Body of pancreas (tissue), 4 donors: Measurements from ENCODE around the gene UCKL1. TPM values are rescaled to one million over a fixed set of nuclear protein-coding genes. Genes with fewer than 3 reads are reported as not detected.
A peak's percentile ranks its signal among the peaks of the same experiment; 100 is the strongest.

Source experiments
- ATAC-seq: fragments of 150-250 bp; one replicate; pipeline ENCODE4 v1.9.1; 2016
- DNase-seq, 4 donors: peaks; one replicate each; pipeline ENCODE4 v3.0.0-alpha.2; 2019
- H3K27ac ChIP-seq, 4 donors: fragments of 200-600 bp; sonication (generic); 1 replicate in 3 of 4; 2 replicates in 1 of 4; pipeline versions ENCODE4 v1.5.1 to v1.6.1; 2016 to 2019; ENCODE audit warnings: mild to moderate bottlenecking in 1 of 4, mixed read lengths in 1 of 4, moderate library complexity in 1 of 4
- H3K27me3 ChIP-seq, 2 donors: fragments of 200-600 bp; sonication (generic); one replicate each; pipeline ENCODE4 v1.6.0; 2016; ENCODE audit warnings: mild to moderate bottlenecking in 1 of 2
- H3K36me3 ChIP-seq, 2 donors: fragments of 200-600 bp; sonication (generic); replicated peaks in 1 of 2; 2 replicates each; pipeline ENCODE4 v1.5.1; 2016; ENCODE audit warnings: low read depth in 2 of 2; ENCODE audit not compliant: insufficient read depth in 1 of 2
- H3K4me1 ChIP-seq: fragments of 200-600 bp; sonication (generic); one replicate; pipeline ENCODE4 v1.6.0; 2016
- H3K4me3 ChIP-seq, 2 donors: fragments of 200-600 bp; sonication (generic); 1 replicate in 1 of 2; 2 replicates in 1 of 2; pipeline ENCODE4 v1.5.1; 2016 to 2019
- H3K9me3 ChIP-seq, 3 donors: fragments of 200-600 bp; sonication (generic); 1 replicate in 2 of 3; 2 replicates in 1 of 3; pipeline ENCODE4 v1.5.1; 2016
- POLR2A ChIP-seq, 3 donors: fragments of 450-650 bp; IDR thresholded peaks; one replicate each; pipeline ENCODE4 v1.6.1; 2016; ENCODE audit warnings: antibody characterized with exemption in 3 of 3, mild to moderate bottlenecking in 2 of 3
- WGBS, 2 donors: methylation state at CpG; one replicate each; pipeline ENCODE4 v1.1.5; 2017; 5-methylcytosine and 5-hydroxymethylcytosine counted together
- intact Hi-C: fragments of 100-400 bp; cut with DNase I; formaldehyde crosslinking; loops from one replicate; pipeline ENCODE4 v1.15.1; 2023
- total RNA-seq, 2 donors: library from RNA; depleted of rRNA; stranded (reverse); fragments of >200 nt; gene quantifications; one replicate each; pipeline ENCODE4 v1.1.0, GENCODE V29; 2016
- TF ChIP-seq, protein P1 (sequence below), 7 experiments: fragments of 450-650 bp in 4 of 7; fragments of 200-600 bp in 3 of 7; sonication (generic) in 3 of 7; IDR thresholded peaks; one replicate each; pipeline ENCODE4 v1.5.1; 2016 to 2019; ENCODE audit warnings: antibody characterized with exemption in 7 of 7

UCKL1 gene
- total RNA-seq, 2 donors from 2014 or later: 21.0 to 26.0 TPM

DNA sequence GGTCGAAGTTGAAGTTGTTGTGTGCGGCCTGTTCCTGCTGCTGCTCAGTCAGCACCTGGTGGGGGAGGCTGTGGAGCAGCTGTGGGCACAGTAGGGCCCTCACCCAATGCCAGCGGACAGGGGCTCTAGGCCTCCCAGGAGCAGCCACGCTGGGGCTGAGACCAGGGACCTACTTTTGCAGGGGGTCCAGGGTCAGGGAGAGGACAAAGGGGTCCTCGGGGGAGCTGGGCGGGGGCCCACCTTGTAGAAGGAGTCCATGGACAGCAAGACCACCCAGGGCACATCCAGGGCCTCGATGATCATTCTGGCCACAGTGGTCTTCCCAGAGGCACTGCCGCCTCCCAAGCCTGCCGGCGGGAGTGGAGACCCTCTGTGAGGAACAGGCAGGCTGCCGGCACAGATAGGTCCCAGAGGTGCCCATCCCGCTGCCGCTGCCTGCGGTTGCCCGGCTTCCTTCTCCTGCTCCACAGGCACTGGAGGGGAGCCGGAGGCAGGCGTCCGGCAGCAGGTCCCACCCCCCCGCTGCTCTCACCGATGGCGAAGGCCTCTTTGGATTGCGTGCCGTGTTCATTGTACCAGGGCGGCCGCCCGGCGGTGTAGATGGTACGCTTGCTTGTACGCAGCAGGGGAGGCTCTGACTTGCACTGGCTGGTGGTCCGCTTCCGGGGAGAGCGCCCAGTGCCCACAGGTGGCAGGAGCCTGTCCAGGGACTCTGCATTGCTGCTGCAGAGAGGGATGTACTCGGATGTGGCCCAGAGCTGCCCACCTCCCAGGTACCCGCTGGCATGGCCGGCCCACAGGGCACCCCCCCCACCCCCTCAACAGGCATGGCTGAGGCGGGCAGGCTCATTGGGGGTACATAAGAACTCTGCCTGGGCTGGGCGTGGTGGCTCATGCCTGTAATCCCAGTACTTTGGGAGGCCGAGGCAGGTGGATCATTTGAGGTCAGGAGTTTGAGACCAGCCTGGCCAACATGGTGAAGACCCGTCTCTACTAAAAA, 10.0 kb downstream of the UCKL1 start:
- H3K4me1 ChIP-seq: peaks cover 44% of the 10 kb centered on the region
- TF ChIP-seq, protein P1, sequence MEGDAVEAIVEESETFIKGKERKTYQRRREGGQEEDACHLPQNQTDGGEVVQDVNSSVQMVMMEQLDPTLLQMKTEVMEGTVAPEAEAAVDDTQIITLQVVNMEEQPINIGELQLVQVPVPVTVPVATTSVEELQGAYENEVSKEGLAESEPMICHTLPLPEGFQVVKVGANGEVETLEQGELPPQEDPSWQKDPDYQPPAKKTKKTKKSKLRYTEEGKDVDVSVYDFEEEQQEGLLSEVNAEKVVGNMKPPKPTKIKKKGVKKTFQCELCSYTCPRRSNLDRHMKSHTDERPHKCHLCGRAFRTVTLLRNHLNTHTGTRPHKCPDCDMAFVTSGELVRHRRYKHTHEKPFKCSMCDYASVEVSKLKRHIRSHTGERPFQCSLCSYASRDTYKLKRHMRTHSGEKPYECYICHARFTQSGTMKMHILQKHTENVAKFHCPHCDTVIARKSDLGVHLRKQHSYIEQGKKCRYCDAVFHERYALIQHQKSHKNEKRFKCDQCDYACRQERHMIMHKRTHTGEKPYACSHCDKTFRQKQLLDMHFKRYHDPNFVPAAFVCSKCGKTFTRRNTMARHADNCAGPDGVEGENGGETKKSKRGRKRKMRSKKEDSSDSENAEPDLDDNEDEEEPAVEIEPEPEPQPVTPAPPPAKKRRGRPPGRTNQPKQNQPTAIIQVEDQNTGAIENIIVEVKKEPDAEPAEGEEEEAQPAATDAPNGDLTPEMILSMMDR (IDR thresholded peaks at IDR 0.05): no peak
- TF ChIP-seq POLR2A (IDR thresholded peaks at IDR 0.05): no peak

DNA sequence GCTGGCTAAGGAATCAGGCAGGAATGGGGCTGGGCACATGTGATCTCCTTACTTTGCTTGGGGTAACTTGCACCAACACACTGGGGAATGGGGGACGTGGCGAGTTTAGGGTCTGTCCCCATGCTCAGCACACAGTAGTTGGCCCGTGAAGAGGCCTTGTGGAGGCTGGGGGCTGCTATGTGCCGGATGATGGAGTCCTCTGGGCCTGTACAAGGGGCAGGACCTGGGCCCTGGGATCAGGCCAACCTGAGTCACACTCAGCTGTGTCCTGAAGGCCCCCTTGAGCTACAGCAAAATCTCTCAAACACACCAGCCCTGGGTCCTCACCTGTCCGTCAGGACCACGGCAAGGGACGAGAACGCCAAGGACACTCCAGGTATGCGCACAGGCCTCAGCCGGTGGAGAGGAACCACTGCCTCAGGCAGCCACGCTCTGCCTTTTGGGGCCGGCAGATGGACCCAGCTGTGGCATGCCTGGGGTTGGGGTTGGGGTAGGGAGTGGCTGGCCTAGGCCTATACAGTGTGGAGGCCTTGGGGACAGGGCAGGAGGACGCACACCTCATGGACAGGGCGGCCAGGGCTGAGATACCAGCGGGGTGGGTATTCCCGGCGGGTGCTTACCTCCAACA, 11.1 kb downstream of the UCKL1 start:
- Histone ChIP-seq H3K36me3 (peaks cover 0 to 29% of the 10 kb centered on the region in 2 donors), H3K27ac (no peak overlapping the region), H3K9me3 (no peaks in the 10 kb centered on the region), H3K4me3 (no peak overlapping the region), H3K27me3 (no peaks in the 10 kb centered on the region), H3K4me1 (peaks cover 33% of the 10 kb centered on the region)
- peak in 1 of 4 donors; percentile 16 for DNase-seq
- TF ChIP-seq POLR2A (IDR thresholded peaks at IDR 0.05): no peak
- TF ChIP-seq, protein P1 (IDR thresholded peaks at IDR 0.05): no peak
- WGBS, 2 donors: 91 to 93% methylated on average over 6 to 17 of the region's 17 CpGs
- intact Hi-C loops: no loop called here
- no peak for ATAC-seq

More for the DNA sequence above, 10.0 kb downstream of the UCKL1 start:
- H3K27me3 ChIP-seq: no peaks in the 10 kb centered on the region
- H3K9me3 ChIP-seq: no peaks in the 10 kb centered on the region
- no peak overlapping the region for H3K27ac ChIP-seq
- peaks cover 0 to 20% of the 10 kb centered on the region in 2 donors for H3K36me3 ChIP-seq
- DNase-seq (no peak), ATAC-seq (no peak)
- WGBS, 2 donors: 88 to 94% methylated on average over 7 to 34 of the region's 39 CpGs
- intact Hi-C loops: no loop called here
- no peak overlapping the region for H3K4me3 ChIP-seq

DNA sequence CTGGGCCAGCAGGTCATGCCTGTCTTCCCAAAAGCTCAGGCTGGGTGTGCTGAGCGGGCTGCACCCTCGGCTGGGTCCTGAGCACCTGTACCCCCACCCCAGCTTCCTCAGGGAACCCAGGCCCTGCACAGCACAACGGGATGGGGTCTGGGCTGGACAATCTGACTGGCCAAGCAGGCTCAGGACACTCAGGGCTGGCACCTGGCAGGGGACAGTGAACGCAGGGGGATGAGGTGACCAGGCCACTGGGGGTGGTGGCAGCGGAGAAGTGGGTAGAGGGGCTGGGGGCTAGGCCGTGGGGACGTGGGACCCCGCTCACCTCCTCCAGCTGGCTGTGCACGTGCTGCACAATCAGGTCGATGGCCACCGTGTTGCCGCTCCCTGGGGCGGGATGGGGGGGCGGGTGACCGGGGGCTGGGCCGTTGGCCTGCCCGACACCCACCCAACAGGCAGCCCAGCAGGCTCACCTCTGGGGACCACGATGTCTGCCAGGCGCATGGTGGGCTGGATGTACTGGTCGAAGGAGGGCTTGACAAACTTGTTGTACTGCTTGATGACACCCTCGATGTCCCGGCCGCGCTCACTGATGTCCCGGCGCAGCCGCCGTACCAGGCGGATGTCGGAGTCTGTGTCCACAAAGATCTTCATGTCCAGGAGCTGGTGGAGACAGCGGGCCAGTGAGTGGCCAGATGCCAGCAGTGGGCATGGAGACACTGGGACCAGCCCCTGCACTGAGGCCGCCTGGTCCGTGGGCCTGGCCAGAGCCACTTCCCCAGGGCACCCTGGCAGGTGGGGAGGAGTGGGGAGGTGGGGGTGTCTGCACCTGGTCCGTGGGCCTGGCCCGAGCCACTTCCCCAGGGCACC, 11.9 kb downstream of the UCKL1 start:
- no peak overlapping the region for H3K27ac ChIP-seq
- H3K4me1 ChIP-seq: peaks cover 24% of the 10 kb centered on the region
- ATAC-seq (no peak), DNase-seq (peak in 1 of 4 donors; percentile 21)
- no peaks in the 10 kb centered on the region for H3K9me3 ChIP-seq
- intact Hi-C loops: no loop called here
- no peak overlapping the region for H3K4me3 ChIP-seq
- H3K36me3 ChIP-seq: peaks cover 0 to 32% of the 10 kb centered on the region in 2 donors
- 81 to 90% methylated on average over 4 to 21 of the region's 35 CpGs for WGBS, 2 donors
- TF ChIP-seq POLR2A (IDR thresholded peaks at IDR 0.05): no peak
- TF ChIP-seq, protein P1 (IDR thresholded peaks at IDR 0.05): no peak
- H3K27me3 ChIP-seq: no peaks in the 10 kb centered on the region

DNA sequence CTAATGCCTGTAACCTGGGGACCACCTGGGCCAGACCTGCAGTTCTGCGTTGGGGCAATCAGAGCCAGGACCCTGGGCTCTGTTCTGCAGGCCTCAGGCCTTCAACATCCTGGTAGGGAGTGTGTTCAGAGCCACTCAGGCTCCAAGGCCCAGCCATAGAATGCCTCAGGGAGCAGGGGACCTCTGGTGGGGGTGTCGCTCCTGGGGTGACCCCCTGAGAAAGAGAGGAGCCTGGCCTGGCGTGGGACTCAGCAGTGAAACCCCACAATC, 12.5 kb downstream of the UCKL1 start:
- intact Hi-C loops: no loop called here
- H3K27ac ChIP-seq: no peak overlapping the region
- H3K27me3 ChIP-seq: no peaks in the 10 kb centered on the region
- H3K4me1 ChIP-seq: peaks cover 19% of the 10 kb centered on the region
- WGBS, 2 donors: 94% methylated on average over 3 of the region's 3 CpGs; no CpG with 5 or more reads in 1 of the 2 donors
- ATAC-seq (no peak), DNase-seq (no peak)
- no peaks in the 10 kb centered on the region for H3K9me3 ChIP-seq
- no peak for TF ChIP-seq POLR2A (IDR thresholded peaks at IDR 0.05)
- TF ChIP-seq, protein P1 (IDR thresholded peaks at IDR 0.05): no peak
- no peak overlapping the region for H3K4me3 ChIP-seq
- peaks cover 0 to 32% of the 10 kb centered on the region in 2 donors for H3K36me3 ChIP-seq
